Activated naive CD4-positive, alpha-beta T cell treated with anti-CD3 and anti-CD28 coated beads, Interleukin-2, amount 50 U/mL, for 24 hours (primary cell): Measurements from ENCODE around the gene LRRC19.

Experiments used
- H3K27ac Mint-ChIP-seq: one replicate; pipeline ENCODE4 v1.8.0; 2021; ENCODE audit warnings: mild to moderate bottlenecking, mixed read lengths
- H3K27me3 Mint-ChIP-seq: one replicate; pipeline ENCODE4 v1.8.0; 2021; ENCODE audit warnings: mixed read lengths
- H3K36me3 Mint-ChIP-seq: one replicate; pipeline ENCODE4 v1.8.0; 2021; ENCODE audit warnings: mixed read lengths
- H3K4me1 Mint-ChIP-seq: one replicate; pipeline ENCODE4 v1.8.0; 2021; ENCODE audit warnings: mixed read lengths
- H3K4me3 Mint-ChIP-seq: one replicate; pipeline ENCODE4 v1.8.0; 2021; ENCODE audit warnings: mild to moderate bottlenecking, mixed read lengths
- H3K9me3 Mint-ChIP-seq: one replicate; pipeline ENCODE4 v1.8.0; 2021; ENCODE audit warnings: mixed read lengths

LRRC19 gene

DNA sequence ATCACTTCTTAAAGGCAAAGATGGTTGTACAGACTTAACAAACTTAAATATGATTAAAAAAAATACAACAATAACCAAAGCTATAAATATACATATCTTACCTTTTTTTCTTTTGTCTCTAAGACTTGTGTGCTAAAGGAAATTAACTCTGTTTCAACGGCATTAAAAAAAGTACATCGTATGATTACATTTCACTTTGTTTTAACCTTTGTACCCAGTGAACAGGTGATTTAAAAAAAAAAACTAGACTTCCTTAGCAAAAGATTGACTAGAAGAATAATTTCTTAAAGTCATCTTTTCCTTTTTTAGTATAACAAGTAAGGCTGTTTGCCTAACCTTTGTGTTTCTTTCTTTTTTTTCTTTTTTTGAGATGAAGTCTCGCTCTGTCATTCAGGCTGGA is at the start of gene LRRC19:
LRRC19 (minus strand) TSS at position 182 of the 400 bp plus-strand sequence. CDS start 5,978 bp downstream, outside the sequence.
- H3K4me3 Mint-ChIP-seq = no peak within 1 kb of the TSS
- H3K4me1 Mint-ChIP-seq = no peaks in the 10 kb centered on the region
- peaks cover 5% of the 10 kb centered on the region for H3K36me3 Mint-ChIP-seq
- no peak within 1 kb of the TSS for H3K27ac Mint-ChIP-seq
- H3K9me3 Mint-ChIP-seq = no peaks in the 10 kb centered on the region
- no peaks in the 10 kb centered on the region for H3K27me3 Mint-ChIP-seq

DNA sequence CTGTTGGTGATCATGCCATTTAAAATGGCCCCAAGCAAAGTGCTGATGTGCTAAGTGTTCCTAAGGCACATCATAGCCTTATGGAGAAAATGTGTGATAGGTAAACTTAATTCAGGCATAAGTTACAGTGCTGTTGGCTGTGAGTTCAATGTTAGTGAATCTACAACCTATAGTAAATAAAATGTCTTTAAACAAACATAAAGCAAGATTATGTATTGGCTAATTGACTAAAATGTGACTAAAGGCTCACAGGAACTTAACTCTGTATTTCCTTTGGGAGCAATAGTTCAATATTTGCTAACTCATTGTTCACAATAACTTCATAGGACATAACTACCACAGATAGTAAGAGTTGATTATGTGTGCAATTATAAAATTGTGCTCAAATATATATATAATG is 49.4 kb upstream of the LRRC19 start:
- no peaks in the 10 kb centered on the region for H3K9me3 Mint-ChIP-seq
- no peak overlapping the region for H3K4me3 Mint-ChIP-seq
- H3K36me3 Mint-ChIP-seq = peaks cover 17% of the 10 kb centered on the region
- H3K4me1 Mint-ChIP-seq = no peaks in the 10 kb centered on the region
- no peak overlapping the region for H3K27ac Mint-ChIP-seq
- H3K27me3 Mint-ChIP-seq = no peaks in the 10 kb centered on the region

- H3K9me3 Mint-ChIP-seq = no peaks in the 10 kb centered on the region
- no peaks in the 10 kb centered on the region for H3K4me1 Mint-ChIP-seq
- no peak overlapping the region for H3K27ac Mint-ChIP-seq
- H3K36me3 Mint-ChIP-seq = peaks cover 16% of the 10 kb centered on the region
- no peaks in the 10 kb centered on the region for H3K27me3 Mint-ChIP-seq
- no peak overlapping the region for H3K4me3 Mint-ChIP-seq
Measured at GRCh38 chr9:27054125-27054524, 48.7 kb upstream of the LRRC19 start.

- Mint-ChIP-seq H3K27me3 (no peaks in the 10 kb centered on the region), H3K9me3 (no peaks in the 10 kb centered on the region), H3K27ac (no peak overlapping the region), H3K4me1 (no peaks in the 10 kb centered on the region), H3K4me3 (no peak overlapping the region), H3K36me3 (peaks cover 19% of the 10 kb centered on the region)
Measured at GRCh38 chr9:27053369-27054022, 48.0 kb upstream of the LRRC19 start.

- H3K4me3 Mint-ChIP-seq = no peak overlapping the region
- no peaks in the 10 kb centered on the region for H3K27me3 Mint-ChIP-seq
- H3K9me3 Mint-ChIP-seq = no peaks in the 10 kb centered on the region
- H3K36me3 Mint-ChIP-seq = peaks cover 18% of the 10 kb centered on the region
- H3K4me1 Mint-ChIP-seq = no peaks in the 10 kb centered on the region
- no peak overlapping the region for H3K27ac Mint-ChIP-seq
Measured at GRCh38 chr9:27047136-27047535, 41.7 kb upstream of the LRRC19 start.

DNA sequence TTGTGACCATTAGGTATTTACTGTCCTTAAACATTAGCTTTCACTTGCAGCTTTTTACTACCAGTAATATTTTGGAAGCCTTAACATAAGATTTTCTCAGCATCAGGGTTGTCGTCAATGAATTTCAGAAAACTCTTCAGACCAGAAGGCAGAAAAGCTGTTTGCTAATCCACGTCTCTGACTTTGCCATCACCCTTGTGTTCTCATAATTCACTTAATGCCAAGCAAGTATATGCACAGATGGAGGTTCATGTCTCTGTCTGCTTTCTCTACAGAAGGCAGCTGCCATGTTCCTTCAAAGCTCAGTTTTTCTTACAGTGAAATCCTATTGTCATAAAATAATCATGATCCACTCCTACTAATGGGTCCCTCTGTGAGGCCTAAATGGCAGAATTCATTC is 37.7 kb upstream of the LRRC19 start:
- H3K36me3 Mint-ChIP-seq = peaks cover 8% of the 10 kb centered on the region
- H3K4me1 Mint-ChIP-seq = no peaks in the 10 kb centered on the region
- no peaks in the 10 kb centered on the region for H3K9me3 Mint-ChIP-seq
- no peaks in the 10 kb centered on the region for H3K27me3 Mint-ChIP-seq
- no peak overlapping the region for H3K27ac Mint-ChIP-seq
- no peak overlapping the region for H3K4me3 Mint-ChIP-seq

DNA sequence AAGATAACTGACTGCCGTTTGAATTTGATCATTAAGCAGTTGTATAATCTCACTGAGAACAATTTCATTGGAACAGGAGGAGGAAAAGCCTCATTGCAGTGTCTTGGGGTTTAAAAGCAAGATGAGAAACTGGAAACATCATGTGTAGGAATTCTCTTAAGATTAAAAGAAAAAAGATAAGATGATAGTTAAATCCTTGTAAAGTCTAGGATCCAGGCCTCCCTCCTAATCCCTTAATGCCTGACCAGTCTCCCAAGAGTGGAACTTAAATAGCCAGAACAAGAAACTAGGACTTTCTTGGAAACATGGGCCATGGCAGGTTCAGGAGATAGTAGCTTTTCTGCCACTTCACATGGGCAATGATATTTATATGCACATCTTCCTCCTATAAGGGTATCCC is 37.0 kb upstream of the LRRC19 start:
- no peak overlapping the region for H3K4me3 Mint-ChIP-seq

DNA sequence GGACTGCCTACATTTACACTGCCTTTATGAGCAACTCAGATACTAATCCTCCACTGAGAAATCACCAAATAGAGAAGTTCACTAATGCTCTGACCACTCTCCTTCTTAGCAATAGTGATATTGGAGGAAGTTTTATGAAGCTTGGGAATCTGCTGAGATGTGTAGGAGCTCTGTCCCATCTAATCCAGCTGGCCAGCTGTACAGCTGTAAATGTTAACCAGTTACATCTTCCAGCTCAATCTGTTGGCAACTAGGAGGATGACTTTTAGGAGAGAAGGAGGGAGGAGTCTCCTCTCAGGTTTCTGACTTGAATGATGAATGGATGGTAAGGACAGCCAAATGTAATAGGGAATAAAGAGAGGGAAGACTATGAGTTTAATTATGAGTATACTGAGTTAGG is 36.3 kb upstream of the LRRC19 start:
- H3K4me1 Mint-ChIP-seq = no peaks in the 10 kb centered on the region
- H3K4me3 Mint-ChIP-seq = no peak overlapping the region
- H3K27ac Mint-ChIP-seq = no peak overlapping the region
- no peaks in the 10 kb centered on the region for H3K27me3 Mint-ChIP-seq
- peaks cover 14% of the 10 kb centered on the region for H3K36me3 Mint-ChIP-seq
- no peaks in the 10 kb centered on the region for H3K9me3 Mint-ChIP-seq

More for the DNA sequence above, 37.0 kb upstream of the LRRC19 start:
- peaks cover 11% of the 10 kb centered on the region for H3K36me3 Mint-ChIP-seq
- H3K9me3 Mint-ChIP-seq = no peaks in the 10 kb centered on the region
- H3K27me3 Mint-ChIP-seq = no peaks in the 10 kb centered on the region
- H3K27ac Mint-ChIP-seq = no peak overlapping the region
- no peaks in the 10 kb centered on the region for H3K4me1 Mint-ChIP-seq

DNA sequence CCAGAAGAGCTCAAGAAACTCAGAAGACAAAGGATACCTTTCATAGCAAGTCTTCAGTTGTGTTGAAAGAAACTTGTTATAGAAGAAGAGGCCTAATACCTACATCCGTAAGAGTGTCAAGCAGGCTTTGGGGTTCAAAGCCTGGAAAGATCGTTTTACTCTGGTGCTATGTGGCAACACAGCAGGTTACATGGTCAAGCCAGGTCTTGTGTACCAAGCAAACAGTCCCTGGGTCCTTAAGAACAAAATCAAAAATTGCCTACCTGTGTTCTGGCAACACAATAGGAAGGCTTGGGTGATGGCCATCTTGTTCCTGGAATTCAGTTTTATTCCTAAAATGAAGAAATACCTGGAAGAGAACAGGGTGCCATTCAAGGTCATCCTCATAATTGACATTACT is 32.0 kb upstream of the LRRC19 start:
- Mint-ChIP-seq H3K4me1 (no peaks in the 10 kb centered on the region), H3K9me3 (no peaks in the 10 kb centered on the region)

GRCh38 chr9:27033815-27034403 is 28.4 kb upstream of the LRRC19 start:
- Mint-ChIP-seq H3K27ac (no peak overlapping the region), H3K4me1 (no peaks in the 10 kb centered on the region), H3K36me3 (peaks cover 9% of the 10 kb centered on the region), H3K9me3 (no peaks in the 10 kb centered on the region), H3K4me3 (no peak overlapping the region), H3K27me3 (no peaks in the 10 kb centered on the region)

More for the DNA sequence above, 32.0 kb upstream of the LRRC19 start:
- Mint-ChIP-seq H3K36me3 (peaks cover 8% of the 10 kb centered on the region), H3K27ac (no peak overlapping the region), H3K4me3 (no peak overlapping the region), H3K27me3 (no peaks in the 10 kb centered on the region)

GRCh38 chr9:27029186-27029585 is 23.7 kb upstream of the LRRC19 start:
- no peak overlapping the region for H3K4me3 Mint-ChIP-seq
- H3K36me3 Mint-ChIP-seq = peaks cover 14% of the 10 kb centered on the region
- no peaks in the 10 kb centered on the region for H3K9me3 Mint-ChIP-seq
- H3K4me1 Mint-ChIP-seq = no peaks in the 10 kb centered on the region
- no peak overlapping the region for H3K27ac Mint-ChIP-seq
- no peaks in the 10 kb centered on the region for H3K27me3 Mint-ChIP-seq

- H3K27me3 Mint-ChIP-seq = no peaks in the 10 kb centered on the region
- H3K36me3 Mint-ChIP-seq = peaks cover 35% of the 10 kb centered on the region
- H3K4me3 Mint-ChIP-seq = no peak overlapping the region
- no peak overlapping the region for H3K27ac Mint-ChIP-seq
- no peaks in the 10 kb centered on the region for H3K9me3 Mint-ChIP-seq
- no peaks in the 10 kb centered on the region for H3K4me1 Mint-ChIP-seq
Measured at GRCh38 chr9:27022920-27023319, 17.4 kb upstream of the LRRC19 start.

DNA sequence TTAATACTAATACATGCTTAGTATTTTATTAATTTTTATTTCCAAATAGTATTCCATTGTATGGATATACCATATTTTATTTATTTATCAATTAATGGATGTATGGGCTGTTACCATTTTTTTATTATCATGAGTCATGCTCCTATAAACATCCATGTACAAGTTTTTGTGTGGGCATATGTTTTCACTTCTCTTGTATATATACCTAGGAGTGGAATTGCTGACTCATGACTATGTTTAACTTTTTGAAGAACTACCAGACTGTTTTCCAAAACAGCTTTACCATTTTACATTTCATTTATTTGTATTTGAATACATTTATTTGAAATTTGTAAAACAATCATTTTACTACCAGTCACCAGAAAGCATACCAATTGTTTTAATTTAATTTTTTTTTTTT is 14.1 kb upstream of the LRRC19 start:
- no peaks in the 10 kb centered on the region for H3K27me3 Mint-ChIP-seq
- no peak overlapping the region for H3K27ac Mint-ChIP-seq
- H3K36me3 Mint-ChIP-seq = peaks cover 30% of the 10 kb centered on the region
- H3K4me3 Mint-ChIP-seq = no peak overlapping the region
- no peaks in the 10 kb centered on the region for H3K9me3 Mint-ChIP-seq
- H3K4me1 Mint-ChIP-seq = no peaks in the 10 kb centered on the region

- Mint-ChIP-seq H3K4me3 (no peak overlapping the region), H3K4me1 (no peaks in the 10 kb centered on the region), H3K9me3 (no peaks in the 10 kb centered on the region), H3K27me3 (no peaks in the 10 kb centered on the region), H3K36me3 (peaks cover 4% of the 10 kb centered on the region), H3K27ac (no peak overlapping the region)
Measured at GRCh38 chr9:27003426-27004077, 1.9 kb downstream of the LRRC19 start.

GRCh38 chr9:26995810-26996209 is 9.7 kb downstream of the LRRC19 start:
- Mint-ChIP-seq H3K27me3 (no peaks in the 10 kb centered on the region), H3K27ac (no peak overlapping the region), H3K9me3 (no peaks in the 10 kb centered on the region), H3K36me3 (no peaks in the 10 kb centered on the region), H3K4me1 (no peaks in the 10 kb centered on the region), H3K4me3 (no peak overlapping the region)

DNA sequence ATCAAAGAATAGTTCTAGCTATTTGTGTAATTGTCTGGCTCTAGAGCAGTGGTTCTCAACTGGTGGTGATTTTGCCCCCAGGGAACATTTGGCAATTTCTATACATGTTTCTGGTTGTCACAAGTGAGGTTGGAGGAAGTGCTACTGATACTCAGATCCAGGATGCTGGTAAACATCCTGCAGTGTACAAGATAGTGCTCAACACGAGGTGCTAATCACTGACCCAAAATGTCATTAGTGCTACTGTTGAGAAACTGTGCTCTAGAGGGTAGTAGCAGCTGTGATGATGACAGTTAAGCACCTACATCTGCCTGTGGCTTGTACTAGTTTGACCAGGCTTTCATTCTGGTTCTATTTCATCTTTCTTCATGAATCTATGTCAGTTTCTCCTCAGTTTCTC is 22.1 kb downstream of the LRRC19 start:
- Mint-ChIP-seq H3K4me1 (no peaks in the 10 kb centered on the region), H3K27ac (no peak overlapping the region), H3K27me3 (no peaks in the 10 kb centered on the region), H3K9me3 (no peaks in the 10 kb centered on the region), H3K36me3 (peaks cover 12% of the 10 kb centered on the region), H3K4me3 (no peak overlapping the region)
